Measurements from ENCODE around the gene PLPP2.
A peak's percentile ranks its signal among the peaks of the same experiment; 100 is the strongest.

Gene PLPP2

GRCh38 chr19:313988-314815 lies 23.0 kb upstream of the PLPP2 start:
- DNase-seq = no peak

- DNase-seq = no peak
These were observed 22.2 kb upstream of the PLPP2 start for GRCh38 chr19:313169-313987.

GRCh38 chr19:311813-312261 lies 20.6 kb upstream of the PLPP2 start:
- DNase-seq = no peak

- no peak for DNase-seq
These were observed 19.7 kb upstream of the PLPP2 start for GRCh38 chr19:310781-311496.

GRCh38 chr19:310141-310651 lies 19.0 kb upstream of the PLPP2 start:
- no peak for DNase-seq

GRCh38 chr19:309206-309565 lies 18.0 kb upstream of the PLPP2 start:
- DNase-seq = no peak

GRCh38 chr19:308471-309205 lies 17.4 kb upstream of the PLPP2 start:
- DNase-seq = no peak

GRCh38 chr19:307793-308420 lies 16.7 kb upstream of the PLPP2 start:
- DNase-seq = no peak

GRCh38 chr19:307111-307531 lies 15.9 kb upstream of the PLPP2 start:
- DNase-seq = no peak

GRCh38 chr19:306151-306900 lies 15.1 kb upstream of the PLPP2 start:
- DNase-seq = no peak

GRCh38 chr19:305240-306150 lies 14.3 kb upstream of the PLPP2 start:
- DNase-seq = no peak

GRCh38 chr19:296476-297225 lies 5.4 kb upstream of the PLPP2 start:
- DNase-seq = no peak

- DNase-seq = no peak
These were observed 4.6 kb upstream of the PLPP2 start for GRCh38 chr19:295687-296370.

- peak; percentile 29 for DNase-seq
These were observed 3.9 kb upstream of the PLPP2 start for GRCh38 chr19:294946-295686.

GRCh38 chr19:294341-294945 lies 3.2 kb upstream of the PLPP2 start:
- DNase-seq = no peak

GRCh38 chr19:293436-294110 lies 2.4 kb upstream of the PLPP2 start:
- DNase-seq = no peak

GRCh38 chr19:292951-293350 lies 1.7 kb upstream of the PLPP2 start:
- no peak for DNase-seq

All from NCI-H510A treated with DMSO at 0.1 percent for 48 hours (cell line).